Measurements from ENCODE around the gene CNIH2. TPM values are rescaled to one million over a fixed set of nuclear protein-coding genes. Genes with fewer than 3 reads are reported as not detected.

CNIH2 gene
- total and polyA plus RNA-seq, 2 of the 8 experiments (the other 6 are each of a cell fraction or from before 2014, with no cell fraction given), result 12.5 to 15.8 TPM

DNA sequence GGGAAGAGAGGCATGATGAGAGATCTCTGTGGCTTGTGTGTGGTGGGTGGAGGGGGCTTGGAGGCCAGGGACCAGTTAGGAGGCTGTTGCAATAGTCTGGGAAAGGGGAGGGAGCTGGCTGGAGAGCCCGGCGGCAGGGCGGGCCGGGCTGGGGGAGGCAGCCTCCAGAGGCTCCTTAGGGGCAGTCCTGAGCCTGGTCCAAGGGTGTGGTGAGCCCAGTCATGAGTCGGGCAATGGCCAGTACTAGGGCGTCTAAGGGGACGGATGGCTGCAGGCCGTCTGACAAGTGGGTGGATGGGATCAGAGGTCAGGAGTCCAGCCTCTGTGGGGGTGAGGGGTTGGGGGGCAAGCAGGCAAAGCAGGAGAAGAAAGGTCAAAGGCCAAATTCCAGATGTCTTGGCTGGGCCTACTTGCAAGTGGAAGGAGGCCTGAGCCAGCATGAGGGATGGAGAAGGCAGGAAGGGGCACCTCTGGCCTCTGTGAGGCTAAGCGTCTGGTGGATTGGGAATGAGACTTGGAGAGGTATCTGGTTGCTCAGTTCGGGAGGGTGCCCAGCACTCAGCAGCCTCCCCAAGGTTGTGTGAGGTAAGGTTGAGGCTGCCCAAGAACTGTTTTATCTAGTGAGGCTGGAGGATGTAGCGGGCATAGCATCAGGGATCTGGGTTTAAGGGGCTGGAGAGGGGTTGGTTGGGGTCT is 44.9 kb downstream of the CNIH2 start (continued):
- TF ChIP-seq GABPA (IDR thresholded peaks at IDR 0.05; ENCODE audit: borderline replicate concordance, insufficient read depth, low read length), result no peak

Data from H1 (cell line).